Neural progenitor cell (in vitro differentiated cells): ENCODE results near the gene RBBP8NL.

Experiments
- EZH2 ChIP-seq: fragments of 200-600 bp; sonication (generic); IDR thresholded peaks from 2 replicates; pipeline ENCODE4 v1.6.1; 2017; ENCODE audit warnings: antibody characterized with exemption, mild to moderate bottlenecking, moderate library complexity
- EZH2phosphoT487 ChIP-seq: fragments of 200-600 bp; sonication (generic); IDR thresholded peaks from 2 replicates; pipeline ENCODE4 v1.6.1; 2017; ENCODE audit warnings: antibody characterized with exemption
- TF ChIP-seq, protein P1 (sequence below): fragments of 200-600 bp; sonication (generic); IDR thresholded peaks from 2 replicates; pipeline ENCODE4 v1.5.1; 2017; ENCODE audit warnings: antibody characterized with exemption, mild to moderate bottlenecking

DNA sequence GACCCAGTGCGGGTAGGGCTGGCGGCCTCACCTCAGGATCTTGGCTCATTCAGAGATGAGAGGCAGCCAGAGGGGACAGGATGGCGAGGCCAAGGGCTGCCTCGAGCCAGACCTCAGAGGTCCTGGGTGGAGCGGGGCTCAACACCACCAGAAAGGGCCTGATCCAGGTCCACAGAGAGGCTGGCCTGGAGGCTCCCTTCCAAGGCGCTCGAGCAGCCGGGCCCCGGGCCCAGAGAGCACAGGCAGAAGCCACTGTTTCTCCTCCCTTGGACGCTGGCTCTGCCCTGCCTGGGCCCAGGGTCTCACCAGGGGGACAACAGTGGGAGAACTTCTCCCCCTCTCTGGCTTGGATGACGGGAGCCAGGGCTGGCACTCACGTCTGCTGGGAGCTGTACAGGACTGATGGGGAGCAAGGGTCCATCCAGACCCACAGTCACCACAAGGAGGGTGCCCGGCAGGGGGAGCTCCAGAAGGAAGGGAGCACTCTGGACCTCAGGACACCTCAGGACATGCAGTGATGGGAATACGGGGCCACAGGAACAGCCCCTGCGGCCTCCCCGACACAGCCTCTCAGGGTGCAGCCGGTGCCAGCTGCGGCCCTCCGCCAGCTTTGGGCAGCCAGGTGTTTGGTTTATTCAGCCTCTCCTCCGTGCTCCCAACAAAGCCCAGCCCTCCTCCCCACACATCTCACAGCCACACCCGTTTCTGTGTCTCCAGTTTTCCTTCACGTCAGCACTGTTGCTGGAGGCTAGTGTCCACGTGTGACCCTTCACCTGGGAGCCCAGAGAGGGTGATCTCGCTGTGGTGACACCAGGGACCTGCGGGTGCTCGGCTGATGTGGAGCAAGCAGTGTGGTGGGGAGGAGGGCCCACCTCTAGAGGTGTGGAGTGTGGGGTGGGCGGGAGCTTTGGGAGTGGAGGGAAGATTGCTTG, 31.8 kb downstream of the RBBP8NL start:
- TF ChIP-seq, protein P1, sequence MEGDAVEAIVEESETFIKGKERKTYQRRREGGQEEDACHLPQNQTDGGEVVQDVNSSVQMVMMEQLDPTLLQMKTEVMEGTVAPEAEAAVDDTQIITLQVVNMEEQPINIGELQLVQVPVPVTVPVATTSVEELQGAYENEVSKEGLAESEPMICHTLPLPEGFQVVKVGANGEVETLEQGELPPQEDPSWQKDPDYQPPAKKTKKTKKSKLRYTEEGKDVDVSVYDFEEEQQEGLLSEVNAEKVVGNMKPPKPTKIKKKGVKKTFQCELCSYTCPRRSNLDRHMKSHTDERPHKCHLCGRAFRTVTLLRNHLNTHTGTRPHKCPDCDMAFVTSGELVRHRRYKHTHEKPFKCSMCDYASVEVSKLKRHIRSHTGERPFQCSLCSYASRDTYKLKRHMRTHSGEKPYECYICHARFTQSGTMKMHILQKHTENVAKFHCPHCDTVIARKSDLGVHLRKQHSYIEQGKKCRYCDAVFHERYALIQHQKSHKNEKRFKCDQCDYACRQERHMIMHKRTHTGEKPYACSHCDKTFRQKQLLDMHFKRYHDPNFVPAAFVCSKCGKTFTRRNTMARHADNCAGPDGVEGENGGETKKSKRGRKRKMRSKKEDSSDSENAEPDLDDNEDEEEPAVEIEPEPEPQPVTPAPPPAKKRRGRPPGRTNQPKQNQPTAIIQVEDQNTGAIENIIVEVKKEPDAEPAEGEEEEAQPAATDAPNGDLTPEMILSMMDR: no peak
- TF ChIP-seq EZH2 (no peak), EZH2phosphoT487 (no peak)
